Transverse colon (tissue), 4 donors: ENCODE results near the gene TLE6. TPM values are rescaled to one million over a fixed set of nuclear protein-coding genes. Genes with fewer than 3 reads are reported as not detected.

Experiments
- DNase-seq: peaks from one replicate; pipeline ENCODE4 v3.0.0-alpha.2; 2019
- H3K27ac ChIP-seq, 4 donors: fragments of 200-600 bp; sonication (generic); 2 replicates each; pipeline ENCODE4 v1.5.1; 2016 to 2018; ENCODE audit warnings: inconsistent platforms in 4 of 4
- H3K27me3 ChIP-seq: fragments of 200-600 bp; sonication (generic); 2 replicates; pipeline ENCODE4 v1.5.1; 2017; ENCODE audit warnings: inconsistent platforms
- H3K36me3 ChIP-seq, 4 donors: fragments of 200-600 bp; sonication (generic); 2 replicates each; pipeline ENCODE4 v1.5.1; 2017 to 2019; ENCODE audit warnings: inconsistent platforms in 4 of 4
- H3K4me1 ChIP-seq, 4 donors: fragments of 200-600 bp; sonication (generic); 2 replicates each; pipeline ENCODE4 v1.5.1; 2017 to 2020; ENCODE audit warnings: inconsistent platforms in 4 of 4
- H3K4me3 ChIP-seq, 4 donors: fragments of 200-600 bp; sonication (generic); 1 replicate in 1 of 4; 2 replicates in 3 of 4; pipeline versions ENCODE4 v1.5.1 to v1.6.1; 2017 to 2019; ENCODE audit warnings: inconsistent platforms in 4 of 4
- H3K9me3 ChIP-seq, 2 donors: fragments of 200-600 bp; sonication (generic); 2 replicates each; pipeline ENCODE4 v1.5.1; 2017 to 2019; ENCODE audit warnings: inconsistent platforms in 2 of 2
- CTCF ChIP-seq, 5 experiments: fragments of 200-600 bp in 3 of 5; fragments of 450-650 bp in 2 of 5; sonication (generic) in 3 of 5; IDR thresholded peaks; 1 replicate in 2 of 5; 2 replicates in 3 of 5; pipeline ENCODE4 v1.5.1; 2016 to 2017; ENCODE audit warnings: antibody characterized with exemption in 5 of 5, inconsistent platforms in 3 of 5, mild to moderate bottlenecking in 2 of 5, moderate library complexity in 1 of 5
- EP300 ChIP-seq: sonication (generic); formaldehyde crosslinking; IDR thresholded peaks from one replicate; pipeline ENCODE4 v1.6.1; 2017; ENCODE audit warnings: antibody characterized with exemption, low read depth
- POLR2A ChIP-seq: fragments of 450-650 bp; IDR thresholded peaks from one replicate; pipeline ENCODE4 v1.6.1; 2016; ENCODE audit warnings: antibody characterized with exemption, mild to moderate bottlenecking, moderate library complexity
- POLR2AphosphoS5 ChIP-seq, 3 donors: sonication (generic); formaldehyde crosslinking; IDR thresholded peaks; one replicate each; pipeline ENCODE4 v1.6.1; 2016; ENCODE audit warnings: antibody characterized with exemption in 3 of 3
- WGBS, 2 donors: methylation state at CpG; one replicate each; pipeline ENCODE4 v1.1.5; 2018; ENCODE audit warnings: low coverage in 1 of 2; 5-methylcytosine and 5-hydroxymethylcytosine counted together
- in situ Hi-C, 4 donors: fragments of 200-750 bp; cut with MboI; loops; one replicate each; pipeline versions ENCODE4 v1.15.0 to v1.15.1; 2017; ENCODE audit warnings: low sequenced_read_pairs in 3 of 4, low pct_ligation_motif_present in 1 of 4, low pct_unique_long_range_greater_than_20kb in 1 of 4
- intact Hi-C: fragments of 100-400 bp; cut with DNase I; formaldehyde crosslinking; loops from one replicate; pipeline ENCODE4 v1.15.1; 2023; ENCODE audit warnings: low total_unique reads
- total RNA-seq, 4 donors: library from RNA; depleted of rRNA; stranded (reverse); fragments of >200 nt; gene quantifications; one replicate each; pipeline ENCODE4 v1.1.0, GENCODE V29; 2016

Gene TLE6
- total RNA-seq, 4 donors from 2014 or later = not detected

DNA sequence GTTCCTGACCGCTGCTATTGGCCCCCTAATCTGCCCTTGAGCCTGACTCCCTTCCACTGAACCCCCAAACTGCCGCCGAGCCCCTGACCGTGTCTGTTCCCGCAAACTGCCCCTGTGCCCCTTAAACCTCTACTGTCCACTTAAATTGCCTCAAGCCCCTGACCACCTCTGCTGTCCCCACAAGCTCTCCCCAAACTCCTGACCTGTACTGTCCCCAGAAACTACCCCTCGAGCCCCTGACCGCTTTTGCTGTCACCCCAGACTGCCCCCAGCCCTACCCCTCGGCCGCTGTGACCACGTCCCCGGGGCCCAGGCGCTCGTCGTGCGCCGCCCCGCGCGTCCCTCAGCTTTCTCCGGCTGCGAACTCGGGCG is 33.0 kb upstream of the TLE6 start:
- no peaks in the 10 kb centered on the region for H3K36me3 ChIP-seq
- H3K4me1 ChIP-seq = peaks cover under 1 to 20% (median 18%) of the 10 kb centered on the region in 4 donors
- no peak for DNase-seq
- H3K4me3 ChIP-seq = peak overlapping the region; percentile 80 to 94 (median 88)
- H3K27me3 ChIP-seq = no peaks in the 10 kb centered on the region
- in situ Hi-C loops = no loop called here
- H3K9me3 ChIP-seq = no peaks in the 10 kb centered on the region
- intact Hi-C loops = no loop called here
- 0 to 2% methylated on average over 1 to 21 of the region's 23 CpGs for WGBS, 2 donors
- peak overlapping the region; percentile 92 to 95 (median 94) for H3K27ac ChIP-seq
- TF ChIP-seq POLR2A (no peak), CTCF (IDR thresholded peaks at IDR 0.05) (no peak), EP300 (no peak), POLR2AphosphoS5 (IDR thresholded peaks at IDR 0.05) (no peak)

GRCh38 chr19:2944775-2945574 is 32.4 kb upstream of the TLE6 start, which contains the start of gene ZNF77:
Gene ZNF77 (minus strand): TSS chr19:2944971. CDS start chr19:2944840, 131 bp downstream.
- peak within 1 kb of the TSS; percentile 80 to 94 (median 88) for H3K4me3 ChIP-seq
- no peaks in the 10 kb centered on the region for H3K36me3 ChIP-seq
- intact Hi-C loops = no loop called here
- peak; percentile 40 to 85 (median 66) for TF ChIP-seq POLR2AphosphoS5 (IDR thresholded peaks at IDR 0.05)
- peak in 1 of 5 experiments; percentile 62 for TF ChIP-seq CTCF (IDR thresholded peaks at IDR 0.05)
- peak; percentile 75 for TF ChIP-seq POLR2A
- no peak for TF ChIP-seq EP300
- in situ Hi-C loops = no loop called here
- peak; percentile 99 for DNase-seq
- H3K4me1 ChIP-seq = peaks cover 4 to 24% (median 23%) of the 10 kb centered on the region in 4 donors
- H3K9me3 ChIP-seq = no peaks in the 10 kb centered on the region
- peak within 1 kb of the TSS; percentile 92 to 95 (median 94) for H3K27ac ChIP-seq
- WGBS, 2 donors = 1% methylated on average over 36 of the region's 74 CpGs; no CpG with 5 or more reads in 1 of the 2 donors
- no peaks in the 10 kb centered on the region for H3K27me3 ChIP-seq

DNA sequence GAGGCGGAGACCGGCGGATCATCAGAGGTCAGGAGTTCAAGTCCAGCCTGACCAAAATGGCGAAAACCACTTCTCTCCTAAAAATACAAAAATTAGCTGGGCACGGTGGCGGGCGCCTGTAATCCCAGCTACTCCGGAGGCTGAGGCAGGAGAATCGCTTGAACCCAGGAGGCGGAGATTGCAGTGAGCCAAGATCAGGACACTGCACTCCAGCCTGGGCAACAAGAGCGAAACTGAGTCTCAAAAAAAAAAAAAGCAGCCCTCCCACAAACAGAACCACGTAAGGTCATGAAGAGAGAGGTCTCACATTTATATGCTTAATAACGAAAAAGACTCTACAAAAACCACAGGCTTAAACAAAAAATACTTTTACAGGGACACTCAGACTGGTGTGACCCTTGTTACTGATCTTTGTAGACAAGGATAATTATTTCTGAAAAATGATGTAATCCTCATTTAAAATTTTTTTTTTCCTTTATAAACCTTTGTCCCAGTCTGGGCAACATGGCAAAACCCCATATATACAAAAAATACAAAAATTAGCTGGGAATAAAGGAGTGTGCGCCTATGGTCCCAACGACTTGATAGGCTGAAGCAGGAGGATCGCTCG is 31.7 kb upstream of the TLE6 start:
- intact Hi-C loops = no loop called here
- peak overlapping the region; percentile 92 to 95 (median 94) for H3K27ac ChIP-seq
- H3K27me3 ChIP-seq = no peaks in the 10 kb centered on the region
- 44 to 71% methylated on average over 6 to 17 of the region's 17 CpGs for WGBS, 2 donors
- H3K36me3 ChIP-seq = no peaks in the 10 kb centered on the region
- TF ChIP-seq EP300 (no peak), POLR2A (no peak), POLR2AphosphoS5 (IDR thresholded peaks at IDR 0.05) (no peak), CTCF (IDR thresholded peaks at IDR 0.05) (no peak)
- in situ Hi-C loops = no loop called here
- H3K4me3 ChIP-seq = peak overlapping the region; percentile 49 to 94 (median 84)
- H3K4me1 ChIP-seq = peaks cover 4 to 24% (median 23%) of the 10 kb centered on the region in 4 donors
- no peak for DNase-seq
- no peaks in the 10 kb centered on the region for H3K9me3 ChIP-seq

- Histone ChIP-seq H3K36me3 (no peaks in the 10 kb centered on the region), H3K4me3 (peak overlapping the region; percentile 57 to 66 (median 62)), H3K27me3 (no peaks in the 10 kb centered on the region), H3K27ac (peak overlapping the region; percentile 89 to 97 (median 96)), H3K4me1 (peaks cover 4 to 29% (median 23%) of the 10 kb centered on the region in 4 donors), H3K9me3 (no peaks in the 10 kb centered on the region)
- in situ Hi-C loops (loop anchor here in 3 of 4 donors (10.0 to 25.0 kb wide), 4 partner anchors 115 to 215 kb away; partner anchors contain the start of genes GNA11 (in 1 of the 3) and TLE5 (in 1 of the 3)), intact Hi-C loops (no loop called here)
- TF ChIP-seq POLR2A (no peak), EP300 (no peak), CTCF (IDR thresholded peaks at IDR 0.05) (no peak), POLR2AphosphoS5 (IDR thresholded peaks at IDR 0.05) (no peak)
- no peak for DNase-seq
- 0 to 2% methylated on average over 11 of the region's 11 CpGs for WGBS, 2 donors
Observed at GRCh38 chr19:2949939-2950285, 27.5 kb upstream of the TLE6 start.
